GM12874 (cell line): ENCODE results near the gene PCYT1A.

Experiments
- TF ChIP-seq, protein P1 (sequence below): IDR thresholded peaks from 2 replicates; pipeline ENCODE4 v1.5.1; 2011; ENCODE audit warnings: low read depth, mild to moderate bottlenecking, control low read depth, low read length, moderate library complexity; ENCODE audit not compliant: insufficient read depth

Gene PCYT1A

DNA sequence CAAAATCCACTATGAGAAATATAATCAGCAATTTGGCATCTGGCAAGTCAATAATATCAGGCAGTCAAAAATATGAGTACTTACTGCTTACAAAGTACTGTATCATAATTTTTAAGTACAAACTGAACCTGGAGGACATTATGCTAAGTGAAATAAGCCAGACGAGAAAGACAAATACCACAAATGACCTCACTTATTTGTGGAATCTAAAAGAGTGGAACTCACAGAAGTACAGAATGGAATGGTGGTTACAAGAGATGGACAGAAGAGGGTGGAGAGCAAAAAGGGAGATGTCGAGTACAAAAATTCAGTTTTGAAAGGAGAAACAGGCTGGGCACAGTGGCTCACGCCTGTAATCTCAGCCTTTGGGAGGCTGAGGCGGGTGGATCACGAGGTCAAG, 12.4 kb downstream of the PCYT1A start:
- TF ChIP-seq, protein P1, sequence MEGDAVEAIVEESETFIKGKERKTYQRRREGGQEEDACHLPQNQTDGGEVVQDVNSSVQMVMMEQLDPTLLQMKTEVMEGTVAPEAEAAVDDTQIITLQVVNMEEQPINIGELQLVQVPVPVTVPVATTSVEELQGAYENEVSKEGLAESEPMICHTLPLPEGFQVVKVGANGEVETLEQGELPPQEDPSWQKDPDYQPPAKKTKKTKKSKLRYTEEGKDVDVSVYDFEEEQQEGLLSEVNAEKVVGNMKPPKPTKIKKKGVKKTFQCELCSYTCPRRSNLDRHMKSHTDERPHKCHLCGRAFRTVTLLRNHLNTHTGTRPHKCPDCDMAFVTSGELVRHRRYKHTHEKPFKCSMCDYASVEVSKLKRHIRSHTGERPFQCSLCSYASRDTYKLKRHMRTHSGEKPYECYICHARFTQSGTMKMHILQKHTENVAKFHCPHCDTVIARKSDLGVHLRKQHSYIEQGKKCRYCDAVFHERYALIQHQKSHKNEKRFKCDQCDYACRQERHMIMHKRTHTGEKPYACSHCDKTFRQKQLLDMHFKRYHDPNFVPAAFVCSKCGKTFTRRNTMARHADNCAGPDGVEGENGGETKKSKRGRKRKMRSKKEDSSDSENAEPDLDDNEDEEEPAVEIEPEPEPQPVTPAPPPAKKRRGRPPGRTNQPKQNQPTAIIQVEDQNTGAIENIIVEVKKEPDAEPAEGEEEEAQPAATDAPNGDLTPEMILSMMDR, result no peak

DNA sequence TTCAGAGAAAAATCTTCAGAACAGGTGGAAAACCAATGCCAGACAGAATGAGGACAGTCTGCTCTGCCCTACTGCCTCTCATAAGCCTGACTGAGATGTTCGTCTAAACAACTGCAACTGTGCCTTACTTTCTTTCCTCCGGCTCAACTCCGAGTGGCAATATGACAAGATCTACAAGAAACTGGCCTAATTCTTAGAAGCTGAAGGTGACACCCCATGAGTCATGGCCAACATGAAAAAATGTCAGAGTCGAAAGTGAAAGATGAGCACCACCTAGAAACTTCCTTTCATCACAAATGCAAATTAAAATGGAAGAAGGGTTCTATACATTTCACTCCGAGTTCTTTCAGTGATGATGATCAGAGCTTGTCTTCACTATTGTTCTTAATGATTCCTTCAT, 12.9 kb downstream of the PCYT1A start:
- TF ChIP-seq, protein P1, result no peak

DNA sequence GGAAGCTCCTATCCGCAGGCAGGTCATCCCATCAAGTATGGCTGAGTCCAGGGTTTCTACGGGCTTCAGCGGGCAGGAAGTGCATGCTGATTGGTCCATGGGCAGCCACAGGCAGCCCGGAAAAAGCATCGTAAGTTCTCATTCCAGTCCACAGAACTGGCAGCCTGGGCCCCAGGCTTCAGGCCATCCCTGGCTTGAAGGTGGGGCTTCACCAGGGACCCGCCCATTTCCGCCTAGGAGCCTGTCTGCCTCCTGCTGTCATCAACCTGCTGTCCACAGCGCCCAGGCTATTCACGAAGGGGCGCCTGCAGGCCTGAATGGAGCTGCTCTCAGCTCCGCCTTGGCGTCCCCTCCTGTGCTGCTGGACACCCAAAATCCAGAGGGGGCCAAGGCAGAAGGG, 13.9 kb downstream of the PCYT1A start:
- TF ChIP-seq, protein P1, result no peak

DNA sequence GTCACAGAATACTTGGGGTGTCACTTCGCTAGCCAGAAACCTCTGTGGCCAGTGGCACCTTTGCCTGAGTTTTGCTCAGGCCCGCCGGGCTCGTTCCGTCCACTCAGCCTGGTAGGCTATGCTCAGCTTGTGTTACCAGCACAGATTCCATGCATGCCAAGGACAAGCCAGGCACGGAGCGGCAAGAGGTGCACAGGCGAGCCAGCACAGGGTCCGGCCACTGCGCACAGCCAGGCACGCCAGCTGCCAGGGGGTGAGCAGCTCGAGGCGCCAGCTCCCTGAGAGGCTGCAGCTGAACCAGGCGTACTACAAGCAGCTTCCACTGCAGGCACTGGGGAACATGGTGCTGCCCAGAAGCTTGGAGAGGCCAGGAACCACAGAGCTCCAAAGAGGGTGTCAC, 14.7 kb downstream of the PCYT1A start:
- TF ChIP-seq, protein P1, result no peak

DNA sequence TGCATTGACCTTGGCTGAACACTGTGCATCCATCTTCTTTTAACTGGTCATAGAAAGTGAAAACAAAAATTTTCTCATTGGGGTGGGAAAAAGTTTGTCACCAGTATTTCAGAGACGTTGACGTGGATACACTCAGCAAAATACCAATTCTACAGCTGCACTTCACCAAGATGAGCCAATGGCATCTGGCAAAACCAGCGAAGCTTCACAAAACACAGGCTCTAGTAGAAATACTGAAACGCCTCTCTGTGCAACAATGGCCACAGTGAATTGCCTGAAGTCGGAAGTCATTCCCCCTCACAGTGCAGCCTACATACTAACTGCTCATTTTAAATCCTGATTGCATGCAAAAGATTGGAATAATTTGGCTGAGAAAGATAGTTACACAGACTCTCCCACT, 17.0 kb downstream of the PCYT1A start:
- TF ChIP-seq, protein P1, result no peak

DNA sequence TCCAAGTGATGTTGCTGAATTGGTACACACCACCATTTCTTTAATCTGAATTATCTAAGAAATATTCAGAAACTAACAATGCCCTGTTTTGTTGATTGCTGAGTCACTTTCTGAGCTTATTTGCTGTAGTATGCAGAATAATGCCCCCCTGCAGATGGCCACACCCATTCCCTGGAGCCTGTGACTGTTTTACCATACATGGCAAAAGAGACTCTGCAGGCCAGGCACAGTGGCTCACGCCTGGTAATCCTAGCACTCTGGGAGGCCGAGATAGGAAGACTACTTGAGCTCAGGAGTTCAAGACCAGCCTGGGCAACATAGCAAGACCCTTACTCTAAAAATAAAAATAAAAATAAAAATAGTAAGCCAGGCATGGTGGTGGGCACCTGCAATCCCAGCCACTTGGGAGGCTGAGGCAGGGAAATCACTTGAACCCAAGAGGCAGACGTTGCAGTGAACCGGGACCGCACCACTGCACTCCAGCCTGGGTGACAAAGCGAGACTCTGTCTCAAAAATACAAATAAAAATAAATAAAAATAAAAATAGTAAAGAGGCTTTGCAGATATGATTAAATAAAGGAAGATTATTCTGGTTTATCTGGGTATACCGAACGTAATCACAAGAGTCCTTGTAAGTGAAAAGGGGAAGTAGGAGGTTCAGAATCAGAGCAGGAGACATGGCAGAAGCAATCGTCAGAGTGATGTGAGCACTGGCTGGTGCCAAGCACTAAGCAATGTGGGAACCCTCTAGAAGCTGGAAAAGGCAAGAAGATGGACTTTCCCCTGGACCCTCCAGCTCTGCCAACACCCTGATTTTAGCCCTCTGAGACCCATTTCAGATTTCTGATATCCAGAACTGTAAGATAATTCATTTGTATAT, 19.0 kb downstream of the PCYT1A start:
- TF ChIP-seq, protein P1, result no peak

DNA sequence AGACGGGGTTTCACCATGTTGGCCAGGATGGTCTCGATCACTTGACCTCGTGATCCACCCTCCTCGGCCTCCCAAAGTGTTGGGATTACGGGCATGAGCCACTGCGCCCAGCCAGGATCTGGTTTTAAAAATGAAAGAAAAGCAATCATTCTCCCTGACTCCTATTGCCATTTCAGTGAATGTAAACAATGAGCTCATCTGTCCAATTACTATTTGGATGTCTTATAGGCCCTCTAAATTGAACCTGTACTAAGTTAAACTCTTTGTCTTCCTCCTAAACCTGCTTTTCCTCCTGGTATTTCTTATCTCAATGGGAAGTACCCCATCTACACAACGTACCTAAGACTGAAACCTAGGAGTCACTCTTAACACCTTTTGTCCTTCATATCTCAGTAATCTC, 23.7 kb downstream of the PCYT1A start:
- TF ChIP-seq, protein P1, result no peak
